Middle frontal gyrus (tissue), 1 donor: Measurements from ENCODE around the gene B9D2.

Source experiments
- DNase-seq: peaks from one replicate; pipeline ENCODE4 v3.0.0-alpha.2; 2015; ENCODE audit warnings: low spot score; ENCODE audit errors: extremely low spot score

The B9D2 gene

GRCh38 chr19:41310033-41310831, 53.7 kb downstream of the B9D2 start, which contains the start of gene CCDC97:
Gene CCDC97, plus strand, starts transcription at chr19:41310172. Its CDS starts 139 bp downstream, at chr19:41310311.
- peak; percentile 75 for DNase-seq

- DNase-seq: no peak
These were observed 54.5 kb downstream of the B9D2 start for GRCh38 chr19:41309180-41310032.

GRCh38 chr19:41308450-41309179, 55.3 kb downstream of the B9D2 start:
- DNase-seq: peak; percentile 83

- no peak for DNase-seq
These were observed 55.9 kb downstream of the B9D2 start for GRCh38 chr19:41307954-41308449.

- DNase-seq: no peak
These were observed 56.7 kb downstream of the B9D2 start for GRCh38 chr19:41307090-41307875.

GRCh38 chr19:41305927-41306793, 57.8 kb downstream of the B9D2 start:
- DNase-seq: no peak

GRCh38 chr19:41304706-41305483, 59.1 kb downstream of the B9D2 start:
- DNase-seq: no peak
